ENCODE results near the gene LRRFIP1.

LRRFIP1 gene

GRCh38 chr2:237726401-237726830, 99.0 kb downstream of the LRRFIP1 start:
- DNase-seq (ENCODE audit: low spot score) = peak; percentile 15

- no peak for DNase-seq (ENCODE audit: low spot score)
Measured at GRCh38 chr2:237727363-237727762, 100.0 kb downstream of the LRRFIP1 start.

- DNase-seq (ENCODE audit: low spot score) = no peak
Measured at GRCh38 chr2:237729681-237730475, 102.5 kb downstream of the LRRFIP1 start.

- DNase-seq (ENCODE audit: low spot score) = peak; percentile 94
Measured at GRCh38 chr2:237731663-237732062, 104.3 kb downstream of the LRRFIP1 start.

GRCh38 chr2:237732070-237732469, 104.7 kb downstream of the LRRFIP1 start:
- DNase-seq (ENCODE audit: low spot score) = peak; percentile 6

GRCh38 chr2:237732790-237733381, 105.5 kb downstream of the LRRFIP1 start:
- DNase-seq (ENCODE audit: low spot score) = no peak

GRCh38 chr2:237733677-237734300, 106.4 kb downstream of the LRRFIP1 start:
- no peak for DNase-seq (ENCODE audit: low spot score)

GRCh38 chr2:237734905-237735623, 107.7 kb downstream of the LRRFIP1 start:
- DNase-seq (ENCODE audit: low spot score) = no peak

- DNase-seq (ENCODE audit: low spot score) = no peak
Measured at GRCh38 chr2:237735798-237736197, 108.4 kb downstream of the LRRFIP1 start.

GRCh38 chr2:237736783-237737182, 109.4 kb downstream of the LRRFIP1 start:
- DNase-seq (ENCODE audit: low spot score) = no peak

GRCh38 chr2:237737196-237737865, 109.9 kb downstream of the LRRFIP1 start:
- no peak for DNase-seq (ENCODE audit: low spot score)

GRCh38 chr2:237738255-237738654, 110.9 kb downstream of the LRRFIP1 start:
- no peak for DNase-seq (ENCODE audit: low spot score)

- DNase-seq (ENCODE audit: low spot score) = no peak
Measured at GRCh38 chr2:237739101-237739500, 111.7 kb downstream of the LRRFIP1 start.

GRCh38 chr2:237742191-237742590, 114.8 kb downstream of the LRRFIP1 start:
- DNase-seq (ENCODE audit: low spot score) = no peak

- DNase-seq (ENCODE audit: low spot score) = no peak
Measured at GRCh38 chr2:237742614-237743013, 115.2 kb downstream of the LRRFIP1 start.

GRCh38 chr2:237743024-237743423, 115.6 kb downstream of the LRRFIP1 start:
- DNase-seq (ENCODE audit: low spot score) = no peak

GRCh38 chr2:237743561-237744269, 116.3 kb downstream of the LRRFIP1 start:
- DNase-seq (ENCODE audit: low spot score) = no peak

GRCh38 chr2:237744270-237744612, 116.9 kb downstream of the LRRFIP1 start:
- no peak for DNase-seq (ENCODE audit: low spot score)

- DNase-seq (ENCODE audit: low spot score) = peak; percentile 84
Measured at GRCh38 chr2:237744613-237745249, 117.3 kb downstream of the LRRFIP1 start.

GRCh38 chr2:237745250-237745613, 117.8 kb downstream of the LRRFIP1 start:
- DNase-seq (ENCODE audit: low spot score) = no peak

Data from COLO829 (cell line).